ENCODE results near the gene MMP24OS.
A peak's percentile ranks its signal among the peaks of the same experiment; 100 is the strongest.

Gene MMP24OS

DNA sequence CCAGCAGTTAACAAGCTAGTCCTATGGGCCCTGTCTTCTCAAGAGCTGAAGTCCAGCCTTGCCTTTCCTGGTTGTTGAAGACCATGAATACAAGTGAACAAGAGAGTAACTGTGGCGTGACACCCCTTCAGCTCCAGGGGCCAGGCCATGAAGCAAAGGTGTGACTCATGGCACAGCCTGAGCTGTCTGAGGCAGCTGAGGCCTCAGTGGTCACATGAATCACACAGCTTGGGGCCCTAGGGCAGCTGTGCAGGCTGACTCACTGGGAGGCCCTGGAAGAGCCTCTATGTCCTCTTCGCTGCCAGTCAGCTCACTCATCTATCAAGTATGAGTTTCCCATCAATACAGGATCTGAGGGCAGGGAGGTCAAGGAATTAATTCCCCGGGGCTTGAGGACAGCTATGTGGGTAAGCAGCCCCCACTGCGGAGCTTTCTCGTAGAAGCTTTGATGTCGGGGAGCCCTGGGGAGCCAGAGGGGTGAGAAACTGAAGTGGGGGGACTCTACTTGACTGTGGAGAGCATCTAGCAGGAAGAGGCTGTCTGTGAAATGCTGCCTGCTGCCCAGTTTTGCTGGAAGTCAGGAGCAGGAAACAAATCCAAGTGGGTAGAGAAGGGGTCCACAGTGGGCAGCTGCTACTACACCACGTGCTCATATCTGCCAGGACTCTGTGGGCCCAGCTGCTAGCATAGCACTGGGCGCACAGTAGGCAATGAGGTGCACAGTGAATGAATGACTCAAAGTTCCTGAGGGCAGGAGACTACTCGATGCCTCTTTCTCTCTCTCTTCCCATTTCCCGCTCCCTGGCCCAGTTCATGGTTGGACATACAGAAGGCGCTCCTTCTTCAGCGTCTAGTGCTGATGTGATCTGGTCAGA, 28.0 kb upstream of the MMP24OS start:
- DNase-seq (ENCODE audit: low spot score): peak; percentile 37

- no peak for DNase-seq (ENCODE audit: low spot score)
Observed at GRCh38 chr20:35304956-35305355, 27.0 kb upstream of the MMP24OS start.

GRCh38 chr20:35303735-35304491, 26.0 kb upstream of the MMP24OS start:
- peak; percentile 85 for DNase-seq (ENCODE audit: low spot score)

- DNase-seq (ENCODE audit: low spot score): no peak
Observed at GRCh38 chr20:35303382-35303734, 25.4 kb upstream of the MMP24OS start.

DNA sequence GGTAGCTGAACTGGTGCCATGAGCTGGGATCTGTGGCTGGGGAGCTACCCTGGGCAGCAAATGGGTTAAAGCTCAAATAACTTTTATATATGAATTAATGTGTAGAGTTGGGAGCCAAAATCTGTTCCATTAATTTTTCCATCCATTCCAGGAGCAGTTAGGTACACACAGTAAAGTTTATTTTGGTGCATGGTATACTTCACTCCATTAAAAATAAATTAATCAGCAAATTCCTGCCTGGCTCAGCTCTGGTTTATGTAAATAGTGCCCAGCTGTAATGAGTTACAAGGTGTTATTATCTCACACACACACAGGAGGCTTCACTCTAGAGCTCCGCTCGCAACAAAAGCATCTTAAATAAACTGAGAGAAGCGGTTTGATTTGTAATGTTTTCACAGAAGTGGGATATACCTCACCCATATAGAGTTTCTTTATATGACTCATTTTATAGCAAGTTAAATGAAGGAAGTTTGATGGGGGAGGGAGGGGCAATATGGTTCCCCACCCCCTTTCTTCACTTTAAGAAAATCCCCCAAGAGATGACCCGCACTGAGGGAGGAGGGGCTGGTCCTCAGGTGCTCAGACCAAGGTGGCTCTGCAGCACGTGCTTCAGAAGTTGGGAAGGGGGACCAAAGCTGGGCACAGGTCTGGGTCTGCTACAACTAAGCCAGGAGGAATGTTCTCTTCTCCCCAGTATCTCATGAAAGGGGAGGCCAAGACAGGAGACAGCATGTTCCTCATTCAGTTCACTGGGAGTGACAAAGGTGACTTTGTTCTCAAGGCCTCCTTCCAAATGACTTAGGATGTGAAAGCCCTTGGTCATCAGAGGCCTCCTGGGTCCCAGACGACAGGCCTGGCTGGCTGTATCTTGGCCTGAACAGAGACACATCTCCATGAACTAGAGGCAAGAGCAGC, 24.8 kb upstream of the MMP24OS start:
- no peak for DNase-seq (ENCODE audit: low spot score)

- DNase-seq (ENCODE audit: low spot score): no peak
Observed at GRCh38 chr20:35301426-35301825, 23.5 kb upstream of the MMP24OS start.

DNA sequence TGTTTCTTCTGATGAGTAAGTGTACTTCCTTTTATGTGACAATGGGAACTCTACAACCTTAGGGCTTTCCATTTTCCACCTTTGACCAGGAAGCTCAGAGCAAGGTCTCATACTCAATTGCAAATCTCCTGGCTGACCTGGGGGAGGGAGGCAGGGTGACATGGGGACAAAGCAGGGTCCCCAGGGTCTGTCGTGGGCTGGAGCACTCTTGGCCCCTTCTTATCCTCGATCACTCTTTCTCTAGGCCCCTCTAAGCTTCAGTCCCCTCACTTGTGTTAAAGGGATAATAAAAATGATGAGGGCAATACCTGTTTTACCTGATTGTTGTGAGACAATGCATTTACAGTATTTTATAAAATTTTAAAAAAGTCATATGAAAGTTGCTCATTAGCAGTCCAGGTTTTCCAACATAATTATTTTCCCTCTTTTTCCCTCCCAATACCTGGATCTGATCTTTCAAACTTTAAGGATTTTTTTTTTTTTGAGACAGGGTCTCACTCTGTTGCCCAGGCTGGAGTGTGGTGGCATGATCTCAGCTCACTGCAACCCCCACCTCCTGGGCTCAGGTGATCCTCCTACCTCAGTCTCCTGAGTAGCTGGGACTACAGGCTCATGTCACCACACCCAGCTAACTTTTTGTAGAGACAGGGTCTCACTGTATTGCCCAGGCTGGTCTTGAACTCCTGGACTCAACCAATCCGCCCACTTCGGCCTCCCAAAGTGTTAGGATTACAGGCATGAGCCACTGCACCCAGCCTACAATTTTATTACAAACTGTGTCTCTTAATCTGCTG, 22.7 kb upstream of the MMP24OS start:
- no peak for DNase-seq (ENCODE audit: low spot score)

DNA sequence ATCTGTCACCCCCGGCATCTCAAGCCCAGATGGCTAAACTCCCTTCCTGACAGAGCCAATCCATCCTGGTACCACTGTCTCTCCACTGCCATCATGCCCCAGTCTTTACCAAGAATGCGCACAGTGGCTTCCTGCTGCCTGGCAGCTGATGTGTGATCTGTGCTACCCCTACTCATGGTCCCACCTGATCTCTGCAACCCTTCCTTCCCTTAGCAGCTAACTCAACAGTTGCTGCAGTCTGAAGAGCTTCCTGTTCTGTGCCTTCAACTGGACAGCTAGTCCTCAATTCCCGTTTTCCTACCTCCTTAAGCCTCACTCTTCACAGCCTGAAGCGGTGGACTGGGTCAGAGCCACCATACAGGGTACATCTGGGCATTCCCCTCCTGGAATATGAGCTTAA, 21.9 kb upstream of the MMP24OS start:
- no peak for DNase-seq (ENCODE audit: low spot score)

DNA sequence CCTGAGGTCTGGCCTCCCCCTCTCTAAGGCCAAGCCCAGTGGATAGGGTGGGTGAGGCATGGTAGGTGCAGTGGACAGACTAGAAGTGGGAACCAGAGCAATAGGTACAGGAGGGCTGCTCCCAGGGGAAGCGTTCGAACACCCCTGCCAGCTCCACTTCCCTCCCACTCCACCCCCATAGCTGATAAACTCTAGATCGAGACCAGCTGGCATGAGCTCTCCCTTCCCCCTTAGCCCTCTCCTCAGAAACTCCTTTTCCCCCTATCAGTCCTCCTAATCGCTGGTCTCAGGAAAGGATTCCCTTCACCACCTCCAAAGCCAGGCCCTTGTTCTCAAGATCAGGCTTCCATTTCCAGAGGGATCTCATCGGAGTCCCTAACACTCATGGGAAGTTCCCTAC, 20.3 kb upstream of the MMP24OS start:
- no peak for DNase-seq (ENCODE audit: low spot score)

- DNase-seq (ENCODE audit: low spot score): no peak
Observed at GRCh38 chr20:35297740-35298139, 19.8 kb upstream of the MMP24OS start.

DNA sequence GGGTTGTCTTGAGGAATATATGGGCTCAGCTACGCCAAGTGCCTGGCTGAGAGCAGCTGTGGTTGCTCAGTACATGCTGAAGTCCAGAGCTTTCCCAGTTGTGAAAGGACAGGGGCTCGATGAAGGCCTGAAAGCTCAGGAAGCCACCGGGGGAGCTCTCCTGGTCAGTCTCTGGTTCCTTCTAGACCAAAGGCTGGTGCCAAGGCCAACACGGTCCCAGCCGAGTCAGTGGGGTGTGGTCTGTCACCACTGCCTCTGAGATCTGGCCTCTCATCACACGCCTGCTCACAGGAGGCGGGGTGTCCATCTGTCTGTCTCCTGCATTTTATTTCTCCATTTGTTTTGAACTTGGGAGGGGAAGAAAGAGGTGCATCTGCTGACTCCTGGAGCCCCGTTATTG, 19.2 kb upstream of the MMP24OS start:
- DNase-seq (ENCODE audit: low spot score): no peak

DNA sequence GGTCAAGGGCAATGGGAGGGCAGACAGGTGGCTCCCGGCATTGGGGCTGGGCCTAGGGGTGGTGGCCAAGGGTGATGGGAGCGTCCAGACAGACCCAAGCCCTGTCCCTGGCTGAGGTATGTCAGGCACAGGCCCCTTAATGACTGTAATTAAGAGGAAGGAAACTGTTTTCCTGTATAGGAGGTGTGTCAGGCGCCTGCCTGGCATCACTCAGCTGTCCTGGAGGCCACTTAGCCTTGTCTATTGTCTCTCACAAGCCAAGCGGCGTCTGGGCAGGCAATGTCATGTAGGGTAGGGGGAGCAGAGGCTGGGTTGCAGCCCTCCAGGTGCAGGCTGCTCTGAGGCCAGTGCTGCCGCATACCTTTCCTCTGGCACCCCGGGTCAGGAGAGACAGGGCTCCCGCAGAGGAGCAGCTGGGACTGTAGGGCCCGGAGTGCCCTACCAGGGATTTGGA, 18.2 kb upstream of the MMP24OS start:
- DNase-seq (ENCODE audit: low spot score): no peak

- DNase-seq (ENCODE audit: low spot score): no peak
Observed at GRCh38 chr20:35295674-35296073, 17.8 kb upstream of the MMP24OS start.

DNA sequence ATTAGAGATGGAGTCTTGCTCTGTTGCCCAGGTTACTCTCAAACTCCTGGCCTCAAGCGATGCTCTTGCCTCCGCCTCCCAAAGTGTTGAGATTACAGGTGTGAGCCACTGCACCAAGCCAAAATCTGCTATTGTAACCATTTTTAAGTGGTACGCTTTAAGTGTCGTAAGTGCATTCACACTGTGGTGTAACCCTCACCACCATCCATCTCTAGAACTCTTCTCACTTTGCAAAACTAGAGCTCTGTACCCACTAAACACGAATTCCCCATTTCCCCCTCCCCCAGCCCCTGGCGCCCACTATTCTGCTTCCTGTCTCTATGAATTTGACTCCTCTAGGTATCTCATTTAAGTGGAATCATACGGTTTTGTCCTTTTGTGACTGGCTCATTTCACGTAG, 17.1 kb upstream of the MMP24OS start:
- no peak for DNase-seq (ENCODE audit: low spot score)

- no peak for DNase-seq (ENCODE audit: low spot score)
Observed at GRCh38 chr20:35294293-35294685, 16.4 kb upstream of the MMP24OS start.

GRCh38 chr20:35293303-35294292, 15.7 kb upstream of the MMP24OS start:
- DNase-seq (ENCODE audit: low spot score): no peak

GRCh38 chr20:35292504-35293285, 14.8 kb upstream of the MMP24OS start:
- DNase-seq (ENCODE audit: low spot score): no peak

GRCh38 chr20:35291654-35292503, 14.0 kb upstream of the MMP24OS start, which contains the start of gene FAM83C:
Gene FAM83C, minus strand, starts transcription at chr20:35292425. Its CDS starts 121 bp downstream, at chr20:35292304.
- no peak for DNase-seq (ENCODE audit: low spot score)
